ENCODE data around the gene NFATC2IP. TPM values are rescaled to one million over a fixed set of nuclear protein-coding genes. Genes with fewer than 3 reads are reported as not detected.
"Not testable (repeated sequence)": the region's sequence is repeated elsewhere in the genome, so short reads cannot be mapped to it uniquely, and the experiment has no call there.

The NFATC2IP gene
- total RNA-seq, 1 donor from 2014 or later, result 32.6 TPM

GRCh38 chr16:28999577-28999976 lies 48.8 kb downstream of the NFATC2IP start:
- Histone ChIP-seq H3K4me3 (ENCODE audit: insufficient read depth, low read depth, low read length) (no peak overlapping the region), H2AFZ (ENCODE audit: low read depth, low read length) (no peak overlapping the region), H3K9ac (ENCODE audit: low read length) (no peak overlapping the region), H3K79me2 (ENCODE audit: insufficient read depth, low read length) (no peaks in the 10 kb centered on the region), H3K27me3 (ENCODE audit: insufficient read depth, low read length) (peaks cover 7% of the 10 kb centered on the region), H3K4me1 (ENCODE audit: insufficient read depth, low read length) (no peaks in the 10 kb centered on the region), H4K20me1 (ENCODE audit: insufficient read depth, low read length) (no peaks in the 10 kb centered on the region), H3K4me2 (ENCODE audit: low read length) (no peak overlapping the region), H3K36me3 (ENCODE audit: insufficient read depth, low read length) (no peaks in the 10 kb centered on the region), H3K27ac (ENCODE audit: low read depth, low read length) (no peak overlapping the region), H3K9me3 (ENCODE audit: insufficient read depth, low read depth, low read length) (no peaks in the 10 kb centered on the region)
- no peaks in the 10 kb centered on the region for H3K4me1 Mint-ChIP-seq (ENCODE audit: low read depth, unreplicated experiment)
- peaks cover 25% of the 10 kb centered on the region for H3K27me3 Mint-ChIP-seq (ENCODE audit: low read depth, unreplicated experiment)
- FAIRE-seq (no peak), DNase-seq (ENCODE audit: low read depth) (no peak)
- no peak overlapping the region for H3K4me3 Mint-ChIP-seq (ENCODE audit: unreplicated experiment)
- H3K27ac Mint-ChIP-seq (ENCODE audit: unreplicated experiment), result no peak overlapping the region
- H3K36me3 Mint-ChIP-seq (ENCODE audit: low read depth, unreplicated experiment), result peaks cover 2% of the 10 kb centered on the region
- TF ChIP-seq CTCF (IDR thresholded peaks at IDR 0.05; ENCODE audit: insufficient read depth, low read depth, low read length) (no peak), EZH2 (IDR thresholded peaks at IDR 0.05; ENCODE audit: insufficient read depth, low read length) (no peak)
- H3K9me3 Mint-ChIP-seq (ENCODE audit: unreplicated experiment), result peaks cover 1% of the 10 kb centered on the region

- Histone ChIP-seq H3K4me2 (ENCODE audit: low read length) (no peak overlapping the region), H3K4me3 (ENCODE audit: insufficient read depth, low read depth, low read length) (no peak overlapping the region), H3K79me2 (ENCODE audit: insufficient read depth, low read length) (no peaks in the 10 kb centered on the region), H3K9ac (ENCODE audit: low read length) (no peak overlapping the region), H3K9me3 (ENCODE audit: insufficient read depth, low read depth, low read length) (no peaks in the 10 kb centered on the region), H2AFZ (ENCODE audit: low read depth, low read length) (no peak overlapping the region), H3K27me3 (ENCODE audit: insufficient read depth, low read length) (peaks cover 7% of the 10 kb centered on the region), H4K20me1 (ENCODE audit: insufficient read depth, low read length) (no peaks in the 10 kb centered on the region), H3K27ac (ENCODE audit: low read depth, low read length) (no peak overlapping the region), H3K4me1 (ENCODE audit: insufficient read depth, low read length) (no peaks in the 10 kb centered on the region), H3K36me3 (ENCODE audit: insufficient read depth, low read length) (no peaks in the 10 kb centered on the region)
- Mint-ChIP-seq H3K9me3 (ENCODE audit: unreplicated experiment) (peaks cover 6% of the 10 kb centered on the region), H3K4me3 (ENCODE audit: unreplicated experiment) (no peak overlapping the region), H3K4me1 (ENCODE audit: low read depth, unreplicated experiment) (no peaks in the 10 kb centered on the region), H3K27ac (ENCODE audit: unreplicated experiment) (no peak overlapping the region), H3K36me3 (ENCODE audit: low read depth, unreplicated experiment) (peaks cover 2% of the 10 kb centered on the region), H3K27me3 (ENCODE audit: low read depth, unreplicated experiment) (peaks cover 29% of the 10 kb centered on the region)
- DNase-seq (ENCODE audit: low read depth) (no peak), FAIRE-seq (no peak)
- TF ChIP-seq EZH2 (IDR thresholded peaks at IDR 0.05; ENCODE audit: insufficient read depth, low read length) (no peak), CTCF (IDR thresholded peaks at IDR 0.05; ENCODE audit: insufficient read depth, low read depth, low read length) (no peak)
Measured at GRCh38 chr16:29000019-29000418, 49.3 kb downstream of the NFATC2IP start.

GRCh38 chr16:29004496-29005139 lies 53.9 kb downstream of the NFATC2IP start:
- H3K9ac ChIP-seq (ENCODE audit: low read length); H3K27ac ChIP-seq (ENCODE audit: low read depth, low read length); H3K4me1 Mint-ChIP-seq (ENCODE audit: low read depth, unreplicated experiment); DNase-seq (ENCODE audit: low read depth); H3K79me2 ChIP-seq (ENCODE audit: insufficient read depth, low read length); FAIRE-seq; H3K9me3 ChIP-seq (ENCODE audit: insufficient read depth, low read depth, low read length); H3K4me3 Mint-ChIP-seq (ENCODE audit: unreplicated experiment); H2AFZ ChIP-seq (ENCODE audit: low read depth, low read length); H3K4me2 ChIP-seq (ENCODE audit: low read length); H3K27ac Mint-ChIP-seq (ENCODE audit: unreplicated experiment); H3K9me3 Mint-ChIP-seq (ENCODE audit: unreplicated experiment); H3K36me3 Mint-ChIP-seq (ENCODE audit: low read depth, unreplicated experiment); H4K20me1 ChIP-seq (ENCODE audit: insufficient read depth, low read length); H3K4me3 ChIP-seq (ENCODE audit: insufficient read depth, low read depth, low read length); H3K36me3 ChIP-seq (ENCODE audit: insufficient read depth, low read length); H3K27me3 ChIP-seq (ENCODE audit: insufficient read depth, low read length); H3K4me1 ChIP-seq (ENCODE audit: insufficient read depth, low read length): not testable (repeated sequence)
- peaks cover 28% of the 10 kb centered on the region for H3K27me3 Mint-ChIP-seq (ENCODE audit: low read depth, unreplicated experiment)

Data from astrocyte (in vitro differentiated cells and primary cell).